ENCODE measurements around the gene CCL14. TPM values are rescaled to one million over a fixed set of nuclear protein-coding genes. Genes with fewer than 3 reads are reported as not detected.
"Not testable (repeated sequence)": the region's sequence is repeated elsewhere in the genome, so short reads cannot be mapped to it uniquely, and the experiment has no call there.

CCL14 gene
- total RNA-seq, result not detected in 2 replicates
- not detected for polyA plus RNA-seq (2012)

GRCh38 chr17:35986643-35987042 lies at the start of gene CCL14:
Gene CCL14, minus strand, starts transcription at chr17:35986729. Its CDS starts 80 bp downstream, at chr17:35986649.
- DNase-seq (ENCODE audit: low read depth), result no peak

GRCh38 chr17:36036235-36036634 lies 49.7 kb upstream of the CCL14 start:
- no peak for DNase-seq (ENCODE audit: low read depth)

- no peak for DNase-seq (ENCODE audit: low read depth)
Measured at GRCh38 chr17:36034127-36034526, 47.6 kb upstream of the CCL14 start.

GRCh38 chr17:36030956-36031355 lies 44.4 kb upstream of the CCL14 start:
- no peak for DNase-seq (ENCODE audit: low read depth)

- DNase-seq (ENCODE audit: low read depth), result no peak
Measured at GRCh38 chr17:36027761-36028160, 41.2 kb upstream of the CCL14 start.

GRCh38 chr17:36024106-36024869 lies 37.8 kb upstream of the CCL14 start:
- no peak for DNase-seq (ENCODE audit: low read depth)

- DNase-seq (ENCODE audit: low read depth), result no peak
Measured at GRCh38 chr17:36019423-36019822, 32.9 kb upstream of the CCL14 start.

GRCh38 chr17:36017799-36018198 lies 31.3 kb upstream of the CCL14 start, which contains the start of gene CCL23:
Gene CCL23, minus strand, starts transcription at chr17:36017972. Its CDS starts 75 bp downstream, at chr17:36017897.
- no peak for DNase-seq (ENCODE audit: low read depth)

- DNase-seq (ENCODE audit: low read depth), result no peak
Measured at GRCh38 chr17:36016555-36016954, 30.0 kb upstream of the CCL14 start.

GRCh38 chr17:36015895-36016294 lies 29.4 kb upstream of the CCL14 start:
- not testable (repeated sequence) for DNase-seq (ENCODE audit: low read depth)

- DNase-seq (ENCODE audit: low read depth), result no peak
Measured at GRCh38 chr17:36014946-36015345, 28.4 kb upstream of the CCL14 start.

- no peak for DNase-seq (ENCODE audit: low read depth)
Measured at GRCh38 chr17:36011201-36011600, 24.7 kb upstream of the CCL14 start.

- no peak for DNase-seq (ENCODE audit: low read depth)
Measured at GRCh38 chr17:36008998-36009665, 22.6 kb upstream of the CCL14 start.

- peak; percentile 1 for DNase-seq (ENCODE audit: low read depth)
Measured at GRCh38 chr17:36004594-36005108, 18.1 kb upstream of the CCL14 start.

- DNase-seq (ENCODE audit: low read depth), result no peak
Measured at GRCh38 chr17:36002631-36003030, 16.1 kb upstream of the CCL14 start.

GRCh38 chr17:36001862-36002603 lies 15.5 kb upstream of the CCL14 start:
- DNase-seq (ENCODE audit: low read depth), result no peak

GRCh38 chr17:36001110-36001771 lies 14.7 kb upstream of the CCL14 start, which contains the start of gene CCL15:
Gene CCL15, minus strand, starts transcription at chr17:36001553. Its CDS starts 61 bp downstream, at chr17:36001492.
- DNase-seq (ENCODE audit: low read depth), result no peak

- DNase-seq (ENCODE audit: low read depth), result no peak
Measured at GRCh38 chr17:36000732-36001109, 14.2 kb upstream of the CCL14 start.

GRCh38 chr17:35998756-35999155 lies 12.2 kb upstream of the CCL14 start:
- no peak for DNase-seq (ENCODE audit: low read depth)

- DNase-seq (ENCODE audit: low read depth), result no peak
Measured at GRCh38 chr17:35998018-35998545, 11.6 kb upstream of the CCL14 start.

GRCh38 chr17:35995346-35995745 lies 8.8 kb upstream of the CCL14 start:
- not testable (repeated sequence) for DNase-seq (ENCODE audit: low read depth)
